SK-N-MC (cell line): ENCODE measurements around the gene EREG.

ENCODE experiments used
- EZH2 ChIP-seq: fragments of 200-600 bp; sonication (generic); IDR thresholded peaks from one replicate; pipeline ENCODE4 v1.6.1; 2017; ENCODE audit warnings: antibody characterized with exemption
- FOXP2 ChIP-seq: optimal IDR thresholded peaks from 2 replicates; pipeline ENCODE3; 2011; ENCODE audit warnings: mild to moderate bottlenecking, moderate library complexity; ENCODE audit not compliant: insufficient read depth; ENCODE audit errors: extremely low read length, control extremely low read depth
- POLR2AphosphoS5 ChIP-seq: IDR thresholded peaks from 2 replicates; pipeline ENCODE4 v1.6.1; 2012; ENCODE audit warnings: mild to moderate bottlenecking, low read depth, low read length, borderline replicate concordance

GRCh38 chr4:74390677-74391076, 25.7 kb downstream of the EREG start:
- TF ChIP-seq EZH2 (no peak), POLR2AphosphoS5 (no peak), FOXP2 (no peak)
